Stimulated activated memory B cell treated with anti-CD40 and anti-IgM and Interleukin-4, amounts not matched to agents 10 μg/mL and 1 μg/mL and 100 μg/mL, for 72 hours (primary cell): ENCODE measurements around the gene LRRC4B.

ENCODE experiments used
- ATAC-seq: fragments of 150-1000 bp; cut with Tn5 transposase; 2 replicates; pipeline ENCODE4 v1.10.0; 2021
- H3K27ac Mint-ChIP-seq: one replicate; pipeline ENCODE4 v1.8.0; 2022; ENCODE audit warnings: mild to moderate bottlenecking, mixed read lengths
- H3K27me3 Mint-ChIP-seq: one replicate; pipeline ENCODE4 v1.8.0; 2022; ENCODE audit warnings: mixed read lengths
- H3K36me3 Mint-ChIP-seq: one replicate; pipeline ENCODE4 v1.8.0; 2022; ENCODE audit warnings: mixed read lengths
- H3K4me1 Mint-ChIP-seq: one replicate; pipeline ENCODE4 v1.8.0; 2022; ENCODE audit warnings: mixed read lengths
- H3K4me3 Mint-ChIP-seq: one replicate; pipeline ENCODE4 v1.8.0; 2022; ENCODE audit warnings: mild to moderate bottlenecking, moderate library complexity, mixed read lengths
- H3K9me3 Mint-ChIP-seq: one replicate; pipeline ENCODE4 v1.8.0; 2022; ENCODE audit warnings: mixed read lengths

The LRRC4B gene

GRCh38 chr19:50511069-50511822, 57.0 kb downstream of the LRRC4B start, which contains the start of gene JOSD2:
Gene JOSD2 (minus strand): TSS chr19:50511191. CDS start chr19:50510431, 760 bp downstream.
- peaks cover 2% of the 10 kb centered on the region for H3K9me3 Mint-ChIP-seq
- H3K27ac Mint-ChIP-seq = peak within 1 kb of the TSS; percentile 89
- H3K27me3 Mint-ChIP-seq = peaks cover 30% of the 10 kb centered on the region
- peak; percentile 92 for ATAC-seq
- peak within 1 kb of the TSS; percentile 82 for H3K4me3 Mint-ChIP-seq
- H3K36me3 Mint-ChIP-seq = peaks cover 18% of the 10 kb centered on the region
- H3K4me1 Mint-ChIP-seq = peaks cover 28% of the 10 kb centered on the region

GRCh38 chr19:50510700-50511068, 57.6 kb downstream of the LRRC4B start:
- ATAC-seq = no peak
- peak overlapping the region; percentile 89 for H3K27ac Mint-ChIP-seq
- peaks cover 20% of the 10 kb centered on the region for H3K36me3 Mint-ChIP-seq
- peaks cover 2% of the 10 kb centered on the region for H3K9me3 Mint-ChIP-seq
- peaks cover 24% of the 10 kb centered on the region for H3K27me3 Mint-ChIP-seq
- H3K4me3 Mint-ChIP-seq = peak overlapping the region; percentile 82
- H3K4me1 Mint-ChIP-seq = peaks cover 28% of the 10 kb centered on the region

GRCh38 chr19:50510121-50510670, 58.0 kb downstream of the LRRC4B start:
- peak overlapping the region; percentile 82 for H3K4me3 Mint-ChIP-seq
- peaks cover 20% of the 10 kb centered on the region for H3K27me3 Mint-ChIP-seq
- peaks cover 2% of the 10 kb centered on the region for H3K9me3 Mint-ChIP-seq
- H3K4me1 Mint-ChIP-seq = peaks cover 28% of the 10 kb centered on the region
- ATAC-seq = no peak
- H3K36me3 Mint-ChIP-seq = peaks cover 24% of the 10 kb centered on the region
- H3K27ac Mint-ChIP-seq = peak overlapping the region; percentile 89

- Mint-ChIP-seq H3K27me3 (peaks cover 15% of the 10 kb centered on the region), H3K27ac (no peak overlapping the region), H3K4me1 (peaks cover 28% of the 10 kb centered on the region), H3K9me3 (peaks cover 2% of the 10 kb centered on the region), H3K4me3 (peak overlapping the region; percentile 49), H3K36me3 (peaks cover 26% of the 10 kb centered on the region)
- no peak for ATAC-seq
Measured at GRCh38 chr19:50509366-50509765, 58.9 kb downstream of the LRRC4B start.

GRCh38 chr19:50508843-50509190, 59.4 kb downstream of the LRRC4B start:
- no peak overlapping the region for H3K27ac Mint-ChIP-seq
- ATAC-seq = no peak
- peaks cover 11% of the 10 kb centered on the region for H3K27me3 Mint-ChIP-seq
- H3K9me3 Mint-ChIP-seq = peaks cover 2% of the 10 kb centered on the region
- peaks cover 28% of the 10 kb centered on the region for H3K4me1 Mint-ChIP-seq
- no peak overlapping the region for H3K4me3 Mint-ChIP-seq
- H3K36me3 Mint-ChIP-seq = peaks cover 26% of the 10 kb centered on the region

GRCh38 chr19:50507376-50507775, 60.9 kb downstream of the LRRC4B start:
- Mint-ChIP-seq H3K27ac (no peak overlapping the region), H3K4me3 (no peak overlapping the region), H3K4me1 (peaks cover 28% of the 10 kb centered on the region), H3K9me3 (peaks cover 2% of the 10 kb centered on the region), H3K36me3 (peaks cover 26% of the 10 kb centered on the region), H3K27me3 (no peaks in the 10 kb centered on the region)
- ATAC-seq = no peak

GRCh38 chr19:50506700-50507099, 61.5 kb downstream of the LRRC4B start:
- ATAC-seq = no peak
- Mint-ChIP-seq H3K9me3 (peaks cover 2% of the 10 kb centered on the region), H3K36me3 (peaks cover 26% of the 10 kb centered on the region), H3K4me1 (peaks cover 24% of the 10 kb centered on the region), H3K4me3 (no peak overlapping the region), H3K27ac (no peak overlapping the region), H3K27me3 (no peaks in the 10 kb centered on the region)

- no peak for ATAC-seq
Measured at GRCh38 chr19:50505856-50506611, 62.2 kb downstream of the LRRC4B start.

GRCh38 chr19:50501568-50502475, 66.4 kb downstream of the LRRC4B start:
- Mint-ChIP-seq H3K27me3 (no peaks in the 10 kb centered on the region), H3K27ac (no peak overlapping the region), H3K4me3 (no peak overlapping the region), H3K36me3 (peaks cover 11% of the 10 kb centered on the region), H3K9me3 (no peaks in the 10 kb centered on the region), H3K4me1 (no peaks in the 10 kb centered on the region)
- ATAC-seq = no peak

More at GRCh38 chr19:50505856-50506611, 62.2 kb downstream of the LRRC4B start:
- peaks cover 18% of the 10 kb centered on the region for H3K4me1 Mint-ChIP-seq
- H3K36me3 Mint-ChIP-seq = peaks cover 26% of the 10 kb centered on the region
- H3K27ac Mint-ChIP-seq = no peak overlapping the region
- H3K27me3 Mint-ChIP-seq = no peaks in the 10 kb centered on the region
- H3K9me3 Mint-ChIP-seq = no peaks in the 10 kb centered on the region
- no peak overlapping the region for H3K4me3 Mint-ChIP-seq

- H3K4me1 Mint-ChIP-seq = no peaks in the 10 kb centered on the region
- H3K27me3 Mint-ChIP-seq = no peaks in the 10 kb centered on the region
- no peak for ATAC-seq
- no peaks in the 10 kb centered on the region for H3K9me3 Mint-ChIP-seq
- no peak overlapping the region for H3K27ac Mint-ChIP-seq
- no peak overlapping the region for H3K4me3 Mint-ChIP-seq
- H3K36me3 Mint-ChIP-seq = peaks cover 10% of the 10 kb centered on the region
Measured at GRCh38 chr19:50501186-50501567, 67.1 kb downstream of the LRRC4B start.

GRCh38 chr19:50500753-50501151, 67.5 kb downstream of the LRRC4B start:
- Mint-ChIP-seq H3K36me3 (peaks cover 11% of the 10 kb centered on the region), H3K4me1 (no peaks in the 10 kb centered on the region), H3K4me3 (no peak overlapping the region), H3K27me3 (no peaks in the 10 kb centered on the region), H3K27ac (no peak overlapping the region), H3K9me3 (no peaks in the 10 kb centered on the region)
- ATAC-seq = peak; percentile 40

GRCh38 chr19:50500060-50500752, 68.0 kb downstream of the LRRC4B start:
- Mint-ChIP-seq H3K4me3 (no peak overlapping the region), H3K36me3 (peaks cover 8% of the 10 kb centered on the region), H3K9me3 (no peaks in the 10 kb centered on the region), H3K27me3 (no peaks in the 10 kb centered on the region), H3K4me1 (no peaks in the 10 kb centered on the region), H3K27ac (no peak overlapping the region)
- ATAC-seq = peak; percentile 60

- Mint-ChIP-seq H3K27ac (no peak overlapping the region), H3K4me3 (no peak overlapping the region), H3K36me3 (peaks cover 18% of the 10 kb centered on the region), H3K4me1 (no peaks in the 10 kb centered on the region), H3K9me3 (no peaks in the 10 kb centered on the region), H3K27me3 (no peaks in the 10 kb centered on the region)
- ATAC-seq = no peak
Measured at GRCh38 chr19:50498219-50499056, 69.8 kb downstream of the LRRC4B start.

GRCh38 chr19:50497022-50497405, 71.2 kb downstream of the LRRC4B start:
- peaks cover 6% of the 10 kb centered on the region for H3K4me1 Mint-ChIP-seq
- H3K27me3 Mint-ChIP-seq = no peaks in the 10 kb centered on the region
- ATAC-seq = no peak
- H3K27ac Mint-ChIP-seq = no peak overlapping the region
- H3K9me3 Mint-ChIP-seq = no peaks in the 10 kb centered on the region
- H3K4me3 Mint-ChIP-seq = no peak overlapping the region
- H3K36me3 Mint-ChIP-seq = peaks cover 18% of the 10 kb centered on the region
